NK-92 (cell line): ENCODE results near the gene COQ9.
"Not testable (repeated sequence)": the region's sequence is repeated elsewhere in the genome, so short reads cannot be mapped to it uniquely, and the experiment has no call there.

Experiments
- DNase-seq: peaks from one replicate; lab custom pipeline; 2025; ENCODE audit not compliant: unreplicated experiment; lab: John Stamatoyannopoulos, UW

The COQ9 gene

DNA sequence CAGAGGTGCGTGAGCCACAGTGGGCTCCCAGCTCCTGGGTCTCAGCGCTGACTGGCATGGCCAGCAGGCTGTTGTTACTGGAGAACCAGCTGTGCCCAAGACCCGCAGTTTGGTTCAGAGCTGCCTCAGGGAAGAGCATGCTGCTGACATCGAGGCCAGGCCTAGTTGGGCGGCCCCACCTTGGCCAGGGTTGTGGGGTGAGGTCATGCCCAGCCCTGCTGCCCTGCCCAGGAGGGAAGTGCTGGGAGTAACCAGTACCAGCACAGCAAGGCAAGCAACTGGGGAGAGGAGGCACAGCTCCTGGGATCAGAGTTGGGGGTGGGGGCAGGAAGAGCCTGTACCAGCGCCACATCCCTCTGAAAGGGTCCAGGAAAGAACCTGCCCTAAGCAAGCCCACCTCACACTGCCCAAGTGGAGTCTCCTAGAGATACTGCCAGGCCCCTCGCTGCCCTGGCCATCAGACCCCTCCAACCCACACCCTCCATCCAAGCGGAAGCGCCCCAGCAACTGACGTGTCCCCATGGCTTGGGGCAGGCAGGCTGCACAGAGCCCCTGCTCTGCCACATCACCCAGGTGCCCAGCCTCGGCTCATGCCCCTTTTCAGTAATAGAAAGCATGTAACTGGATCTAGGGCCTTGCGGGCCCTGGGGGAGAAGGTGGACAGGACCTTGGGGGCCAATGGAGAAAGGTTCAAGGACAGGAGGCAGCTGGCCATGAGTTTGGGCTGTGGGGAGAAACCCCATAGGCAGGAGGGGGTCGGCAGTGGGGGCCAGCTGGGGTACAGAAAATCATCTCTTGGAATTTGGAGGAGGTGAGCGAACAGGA is 38.0 kb downstream of the COQ9 start:
- DNase-seq: no peak

DNA sequence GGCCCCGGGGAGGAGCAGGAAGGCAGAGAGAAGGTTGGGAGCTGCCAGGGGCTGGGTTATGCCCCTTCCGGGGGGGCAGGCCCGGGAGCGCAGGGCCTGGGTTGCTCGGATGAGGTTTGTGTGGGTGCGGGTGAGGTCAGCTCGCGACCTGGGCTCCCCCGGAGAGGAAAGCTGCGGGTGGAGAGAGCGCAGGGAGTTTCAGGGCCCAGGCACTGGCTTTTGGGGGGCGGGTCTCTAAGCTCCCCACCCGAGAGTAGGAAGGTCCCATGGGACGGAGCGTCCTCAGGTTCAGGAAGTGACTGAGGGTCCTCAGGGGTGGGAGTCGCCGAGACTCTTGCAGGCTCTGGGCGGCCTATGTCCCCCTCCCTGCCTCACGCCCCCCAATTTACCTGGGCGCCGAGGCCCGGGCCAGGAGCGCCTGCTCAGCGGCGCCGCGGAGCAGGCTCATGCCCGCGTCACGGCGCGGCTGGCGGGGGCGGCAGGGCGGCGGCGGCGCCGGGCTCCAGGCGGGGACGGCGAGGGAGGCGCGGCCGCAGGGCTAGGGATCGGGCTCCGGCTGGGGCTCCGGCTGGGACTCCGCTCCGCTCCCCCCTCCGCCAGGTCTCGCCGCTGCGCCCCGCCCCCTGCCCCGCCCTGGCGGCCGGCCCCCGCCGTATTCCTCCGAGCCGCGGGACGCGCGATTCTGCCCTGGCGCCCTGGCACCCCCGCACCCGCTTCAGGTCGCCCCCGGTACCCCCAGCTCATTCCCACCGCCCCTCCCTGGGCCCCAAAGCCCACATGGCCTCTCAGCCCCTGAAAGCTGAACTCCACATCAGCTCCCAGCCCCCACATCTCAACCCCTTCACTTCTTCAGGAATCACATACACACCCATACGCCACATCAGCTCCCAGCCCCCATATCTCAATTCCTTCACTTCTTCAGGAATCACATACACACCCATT is 38.9 kb downstream of the COQ9 start, which contains the start of gene DOK4:
DOK4 (minus strand) TSS at position 578 of the 942 bp plus-strand sequence. CDS start 6,986 bp downstream, outside the sequence.
- no peak for DNase-seq

- no peak for DNase-seq
Observed at GRCh38 chr16:57486858-57487834, 39.9 kb downstream of the COQ9 start.

- DNase-seq: no peak
Observed at GRCh38 chr16:57489229-57489628, 42.0 kb downstream of the COQ9 start.

GRCh38 chr16:57493767-57494166 is 46.5 kb downstream of the COQ9 start:
- no peak for DNase-seq

- no peak for DNase-seq
Observed at GRCh38 chr16:57497121-57497520, 49.8 kb downstream of the COQ9 start.

DNA sequence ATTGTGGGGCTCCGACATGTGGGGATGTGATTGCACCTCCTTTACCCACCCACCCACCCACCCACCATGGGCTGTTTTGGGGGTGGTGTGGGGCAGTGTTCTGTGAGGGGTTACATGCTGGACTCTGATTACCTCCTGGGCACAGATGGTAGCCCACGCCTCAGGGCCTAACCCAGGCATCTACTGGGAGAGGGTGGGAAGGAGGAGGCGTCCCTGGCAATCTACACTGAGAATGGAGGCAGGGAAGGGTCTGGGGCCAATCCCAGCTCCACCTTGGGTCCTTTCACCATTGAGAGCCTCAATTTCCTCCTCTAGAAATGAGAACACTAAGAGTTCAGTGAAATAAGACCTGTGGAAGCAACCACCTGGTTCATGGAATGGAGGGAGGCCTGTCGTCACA is 50.8 kb downstream of the COQ9 start:
- no peak for DNase-seq

DNA sequence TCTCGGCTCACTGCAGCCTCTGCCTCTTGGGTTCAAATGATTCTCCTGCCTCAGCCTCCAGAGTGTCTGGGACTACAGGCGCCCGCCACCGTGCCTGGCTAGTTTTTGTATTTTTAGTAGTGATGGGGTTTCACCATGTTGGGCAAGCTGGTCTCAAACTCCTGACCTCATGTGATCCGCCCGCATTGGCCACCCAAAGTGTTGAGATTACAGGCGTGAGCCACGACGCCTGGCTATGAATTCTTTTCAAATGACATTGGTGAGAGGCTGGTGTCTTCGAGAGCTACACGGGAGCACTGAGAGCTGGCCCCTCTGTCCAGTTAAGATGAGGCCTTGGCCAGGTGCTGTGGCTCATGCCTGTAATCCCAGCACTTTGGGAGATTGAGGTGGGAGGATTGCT is 52.7 kb downstream of the COQ9 start:
- DNase-seq: not testable (repeated sequence)

DNA sequence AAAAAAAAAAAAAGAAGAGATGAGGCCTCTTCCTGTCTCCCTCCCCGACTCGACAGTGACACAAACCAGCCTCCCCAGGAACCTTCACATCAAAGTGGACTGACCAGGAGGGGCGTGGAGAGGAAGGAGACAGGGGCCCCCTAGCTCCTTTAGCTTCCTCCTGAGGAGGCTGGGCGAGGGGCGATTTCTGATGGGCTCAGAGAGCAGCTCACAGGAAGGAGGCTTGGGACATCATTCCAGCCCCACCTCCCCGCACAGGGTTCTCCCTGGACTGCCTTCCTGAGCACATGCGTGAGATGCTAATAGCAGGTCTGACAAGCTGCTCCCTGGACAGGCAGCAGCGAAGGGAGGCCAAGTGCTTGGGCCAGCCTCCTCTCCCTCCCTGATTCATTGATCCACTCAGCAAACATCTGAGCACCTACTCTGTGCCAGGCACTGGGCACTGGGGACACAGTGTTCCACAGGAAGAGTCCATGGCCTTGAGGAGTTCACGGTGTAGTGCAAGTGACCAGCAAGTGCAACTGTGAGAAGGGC is 53.4 kb downstream of the COQ9 start:
- no peak for DNase-seq

- no peak for DNase-seq
Observed at GRCh38 chr16:57501492-57501891, 54.2 kb downstream of the COQ9 start.

DNA sequence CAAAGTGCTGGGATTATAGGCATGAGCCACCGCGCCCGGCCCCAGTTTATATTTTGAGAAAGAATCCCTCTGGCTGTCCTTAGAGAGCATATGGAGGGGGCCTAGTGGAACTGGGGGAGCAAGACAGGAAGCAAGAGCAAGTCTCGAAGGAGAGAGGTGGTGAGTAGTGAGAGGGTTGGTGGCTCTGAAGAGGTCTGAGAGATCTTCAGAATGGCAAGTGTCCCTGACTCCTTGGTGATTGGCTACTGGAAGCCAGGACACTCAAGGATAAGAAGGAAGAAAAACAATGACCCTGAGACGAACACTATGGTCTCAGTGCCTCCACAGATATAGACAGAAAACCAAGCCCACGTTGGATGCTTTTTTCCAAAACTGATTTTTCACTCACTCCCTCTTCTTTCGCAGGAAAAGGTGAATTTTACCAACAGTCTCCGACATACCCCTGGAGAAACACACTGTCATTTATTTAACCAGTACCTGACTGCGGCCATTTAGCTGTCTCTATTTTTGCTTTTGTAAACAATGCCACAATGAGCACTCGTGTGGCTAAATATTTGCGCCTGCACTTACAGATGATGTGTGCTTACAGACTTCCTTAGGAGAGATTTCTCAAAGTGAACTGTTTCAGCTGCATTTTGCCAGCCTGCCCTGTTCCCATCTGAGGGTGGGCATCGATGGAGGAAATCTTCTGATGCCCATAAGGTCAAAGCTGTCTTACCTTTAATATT is 54.9 kb downstream of the COQ9 start:
- no peak for DNase-seq

GRCh38 chr16:57503366-57503765 is 56.1 kb downstream of the COQ9 start:
- DNase-seq: no peak

GRCh38 chr16:57504001-57504400 is 56.7 kb downstream of the COQ9 start:
- no peak for DNase-seq

- DNase-seq: no peak
Observed at GRCh38 chr16:57504491-57504890, 57.2 kb downstream of the COQ9 start.

DNA sequence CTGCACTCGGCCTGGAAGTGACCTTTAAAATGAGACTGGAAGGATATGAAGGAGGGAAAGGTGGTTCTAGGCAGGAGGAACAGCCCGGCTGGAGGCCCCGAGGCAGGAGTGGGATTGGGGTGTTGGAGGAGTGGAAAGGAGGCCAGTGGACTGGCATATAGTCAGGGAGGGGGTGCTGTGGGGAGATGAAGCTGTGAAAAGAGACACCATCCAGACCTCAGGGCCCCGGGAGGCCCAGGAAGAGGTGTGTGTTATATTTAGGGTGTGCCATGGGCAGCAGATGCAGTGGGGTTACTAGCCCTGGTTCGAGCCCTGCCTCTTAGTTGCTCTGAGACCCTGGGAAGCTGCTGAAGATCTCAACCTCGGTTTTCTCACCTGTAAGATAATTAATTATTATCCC is 57.9 kb downstream of the COQ9 start:
- DNase-seq: no peak

- DNase-seq: no peak
Observed at GRCh38 chr16:57507136-57508034, 60.1 kb downstream of the COQ9 start.

DNA sequence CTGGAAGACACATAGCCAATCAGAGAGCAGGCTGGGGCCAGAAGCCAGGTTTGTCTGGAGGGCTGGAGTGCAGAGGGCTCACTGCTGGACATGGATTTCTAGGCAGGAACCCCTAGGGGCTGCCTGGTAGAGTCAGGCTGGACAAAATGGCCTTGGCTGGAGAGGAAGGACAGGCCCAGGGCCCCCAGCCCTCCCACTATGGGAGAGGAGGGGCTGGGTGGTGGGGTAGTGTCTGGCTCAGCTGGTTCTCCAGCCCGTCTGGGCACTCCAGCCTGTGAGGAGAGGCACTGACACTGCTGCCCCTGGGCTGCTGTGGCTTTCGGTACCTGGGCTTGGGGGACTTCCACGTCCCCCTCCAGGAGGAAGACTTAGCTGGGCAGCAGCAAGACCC is 60.8 kb downstream of the COQ9 start:
- DNase-seq: no peak

DNA sequence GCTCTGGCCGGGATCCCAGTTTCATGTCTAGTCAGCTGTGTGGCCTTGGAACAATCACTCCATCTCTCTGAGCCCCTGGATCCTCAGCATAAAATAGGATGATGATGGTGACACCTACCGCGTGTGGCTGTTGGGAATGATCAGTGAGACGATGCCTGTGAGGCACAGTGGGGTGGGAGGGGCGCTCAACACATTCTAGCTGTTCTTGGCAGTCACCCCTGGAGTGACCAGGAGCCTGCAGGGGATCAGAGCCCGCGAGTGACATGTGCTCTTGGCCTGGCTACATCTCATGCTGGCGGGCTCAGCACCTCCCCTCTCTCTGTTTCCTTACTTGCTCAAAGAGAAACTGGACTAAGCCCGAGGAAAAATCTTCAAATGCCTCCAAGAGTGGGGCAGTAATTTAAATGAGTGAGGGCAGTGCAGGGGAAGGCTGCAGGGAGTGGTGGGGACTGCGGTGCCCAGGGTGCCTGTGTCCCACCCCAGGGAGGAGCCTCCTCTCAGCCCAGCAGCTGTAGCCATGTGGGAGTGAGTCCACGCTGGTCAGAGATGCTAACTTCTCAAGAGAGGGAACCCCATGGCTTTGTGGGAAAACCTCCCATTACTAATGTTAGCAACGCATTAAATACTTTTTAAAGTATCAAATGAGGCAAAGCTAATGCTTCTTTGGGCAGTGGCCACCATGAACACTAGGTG is 62.1 kb downstream of the COQ9 start:
- no peak for DNase-seq
